SK-N-SH treated with all-trans-retinoic acid at 6 μM for 48 hours (cell line): ENCODE data around the gene SLC13A5.

Experiments
- ATAC-seq: fragments of 200-7000 bp; cut with Tn5 transposase; 3 replicates; pipeline ENCODE4 v1.9.1; 2020; ENCODE audit warnings: mild to moderate bottlenecking, moderate library complexity
- ARNTL ChIP-seq: fragments of 450-650 bp; formaldehyde crosslinking; IDR thresholded peaks from 2 replicates; pipeline ENCODE4 v1.5.0; 2020; ENCODE audit warnings: low read depth, mild to moderate bottlenecking, moderate library complexity, borderline replicate concordance
- BACH2 ChIP-seq: fragments of 250-450 bp; sonication (Bioruptor Pico); IDR thresholded peaks from 2 replicates; pipeline ENCODE4 v1.9.0; 2021; ENCODE audit warnings: mild to moderate bottlenecking, borderline replicate concordance
- CSDC2 ChIP-seq: fragments of 250-450 bp; sonication (Bioruptor Pico); IDR thresholded peaks from 2 replicates; pipeline ENCODE4 v1.5.0; 2020; ENCODE audit warnings: mild to moderate bottlenecking, moderate library complexity
- ESRRG ChIP-seq: fragments of 250-450 bp; sonication (Bioruptor Pico); IDR thresholded peaks from 2 replicates; pipeline ENCODE4 v1.6.1; 2021; ENCODE audit warnings: mild to moderate bottlenecking
- GLIS3 ChIP-seq: fragments of 250-450 bp; sonication (Bioruptor Pico); IDR thresholded peaks from 2 replicates; pipeline ENCODE4 v1.5.0; 2020; ENCODE audit warnings: mild to moderate bottlenecking, moderate library complexity
- ISL1 ChIP-seq: fragments of 250-450 bp; sonication (Bioruptor Pico); IDR thresholded peaks from 2 replicates; pipeline ENCODE4 v2.1.2; 2022; ENCODE audit warnings: mild to moderate bottlenecking, moderate library complexity
- OSR1 ChIP-seq: fragments of 250-450 bp; sonication (Bioruptor Pico); IDR thresholded peaks from 2 replicates; pipeline ENCODE4 v1.8.0; 2022; ENCODE audit warnings: moderate library complexity, mild to moderate bottlenecking, inconsistent platforms
- PPARA ChIP-seq: fragments of 250-450 bp; sonication (Bioruptor Pico); IDR thresholded peaks from 2 replicates; pipeline ENCODE4 v1.5.0; 2020; ENCODE audit warnings: mild to moderate bottlenecking, borderline replicate concordance
- RARB ChIP-seq: fragments of 250-450 bp; sonication (Bioruptor Pico); IDR thresholded peaks from 2 replicates; pipeline ENCODE4 v1.8.0; 2021; ENCODE audit warnings: mild to moderate bottlenecking, moderate library complexity
- SNAI2 ChIP-seq: fragments of 250-450 bp; sonication (Bioruptor Pico); IDR thresholded peaks from 2 replicates; pipeline ENCODE4 v1.5.0; 2020; ENCODE audit warnings: mild to moderate bottlenecking, moderate library complexity
- TOX ChIP-seq: fragments of 250-450 bp; sonication (Bioruptor Pico); IDR thresholded peaks from 2 replicates; pipeline ENCODE4 v1.8.0; 2021; ENCODE audit warnings: mild to moderate bottlenecking, moderate library complexity, borderline replicate concordance
- ZC3H10 ChIP-seq: fragments of 250-450 bp; sonication (Bioruptor Pico); IDR thresholded peaks from 2 replicates; pipeline ENCODE4 v1.5.1; 2021; ENCODE audit warnings: mild to moderate bottlenecking, moderate library complexity
- ZFP3 ChIP-seq: fragments of 250-450 bp; sonication (Bioruptor Pico); IDR thresholded peaks from 2 replicates; pipeline ENCODE4 v1.5.0; 2020; ENCODE audit warnings: mild to moderate bottlenecking, moderate library complexity
- ZNF565 ChIP-seq: fragments of 450-650 bp; formaldehyde crosslinking; conservative IDR thresholded peaks from 2 replicates; pipeline ENCODE4 v1.5.0; 2020; ENCODE audit warnings: low read depth, mild to moderate bottlenecking, moderate library complexity
- ZNF70 ChIP-seq: fragments of 450-650 bp; formaldehyde crosslinking; IDR thresholded peaks from 2 replicates; pipeline ENCODE4 v1.5.0; 2020; ENCODE audit warnings: mild to moderate bottlenecking, moderate library complexity
- ZNF8 ChIP-seq: fragments of 450-650 bp; formaldehyde crosslinking; IDR thresholded peaks from 2 replicates; pipeline ENCODE4 v1.5.0; 2020; ENCODE audit warnings: mild to moderate bottlenecking, moderate library complexity
- TF ChIP-seq, protein P1 (sequence below): fragments of 250-450 bp; sonication (Bioruptor Pico); IDR thresholded peaks from 2 replicates; pipeline ENCODE4 v1.5.0; 2020; ENCODE audit warnings: mild to moderate bottlenecking, moderate library complexity
- TF ChIP-seq, protein P2 (sequence below): fragments of 250-450 bp; sonication (Bioruptor Pico); IDR thresholded peaks from 2 replicates; pipeline ENCODE4 v1.5.1; 2020; ENCODE audit warnings: low read depth, mild to moderate bottlenecking, moderate library complexity
- TF ChIP-seq, protein P3 (sequence below): fragments of 250-450 bp; sonication (Bioruptor Pico); IDR thresholded peaks from 2 replicates; pipeline ENCODE4 v1.8.0; 2020; ENCODE audit warnings: mild to moderate bottlenecking, moderate library complexity, borderline replicate concordance
- TF ChIP-seq, protein P4 (sequence below): fragments of 250-450 bp; sonication (Bioruptor Pico); IDR thresholded peaks from 2 replicates; pipeline ENCODE4 v1.5.1; 2021; ENCODE audit warnings: mild to moderate bottlenecking, moderate library complexity

SLC13A5 gene

DNA sequence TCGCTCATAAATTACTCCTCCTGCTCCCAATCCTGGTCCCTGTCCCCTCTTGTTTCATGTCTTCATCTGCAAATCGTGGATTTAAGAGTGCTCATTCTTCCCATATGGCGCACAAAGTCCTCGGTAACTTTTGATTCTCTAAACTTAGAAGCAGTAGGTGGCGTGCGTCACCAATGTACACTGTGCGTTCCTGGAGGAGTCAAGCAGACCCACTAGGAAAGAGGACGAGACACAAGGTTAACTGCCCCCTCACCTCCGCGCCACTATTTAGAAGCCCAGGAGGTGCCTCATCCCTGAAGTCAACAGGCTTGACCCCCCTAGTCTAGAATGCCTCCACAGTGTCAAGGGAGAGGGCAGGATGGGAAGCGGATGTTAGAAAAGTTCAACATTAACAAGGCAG is 2.9 kb downstream of the SLC13A5 start:
- TF ChIP-seq GLIS3 (CRISPR knock-in tag) (no peak), TOX (CRISPR knock-in tag) (no peak), PPARA (CRISPR knock-in tag) (no peak), BACH2 (CRISPR knock-in tag) (no peak), CSDC2 (no peak), SNAI2 (CRISPR knock-in tag) (no peak), ESRRG (CRISPR knock-in tag) (no peak), ZNF8 (no peak), ARNTL (CRISPR knock-in tag) (no peak)
- TF ChIP-seq, all 23 proteins: peak for 0
- ATAC-seq, result no peak

DNA sequence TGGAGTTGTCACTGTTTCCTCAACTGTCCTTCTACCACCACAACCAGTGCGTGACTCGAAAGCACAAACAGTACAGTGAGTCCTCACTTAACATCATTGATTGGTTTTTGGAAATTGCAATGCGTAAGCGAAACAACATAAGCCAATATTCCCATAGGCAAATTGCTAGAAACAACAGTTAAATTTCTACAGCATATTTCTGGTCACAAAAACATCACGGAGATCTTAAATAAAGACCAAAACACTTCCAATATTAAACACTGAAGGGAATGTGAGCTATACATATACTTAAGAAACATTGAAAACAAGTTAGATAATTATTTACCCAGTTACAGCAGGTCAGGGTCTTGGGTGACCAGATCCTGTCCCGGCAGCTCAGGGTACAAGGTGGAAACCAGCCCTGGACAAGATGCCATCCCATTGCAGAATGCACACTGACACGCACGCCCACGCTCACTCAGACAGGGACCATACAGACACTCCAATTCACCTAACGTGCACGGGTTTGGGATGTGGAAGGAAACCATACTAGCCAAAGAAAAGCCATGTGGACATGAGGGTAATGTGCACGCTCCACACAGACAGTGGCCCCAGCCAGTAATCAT is 4.7 kb downstream of the SLC13A5 start:
- TF ChIP-seq BACH2 (CRISPR knock-in tag) (no peak), ZNF565 (CRISPR knock-in tag) (no peak), ZC3H10 (CRISPR knock-in tag) (no peak), CSDC2 (no peak), ZFP3 (CRISPR knock-in tag) (no peak), RARB (CRISPR knock-in tag) (no peak)
- TF ChIP-seq, protein P1, sequence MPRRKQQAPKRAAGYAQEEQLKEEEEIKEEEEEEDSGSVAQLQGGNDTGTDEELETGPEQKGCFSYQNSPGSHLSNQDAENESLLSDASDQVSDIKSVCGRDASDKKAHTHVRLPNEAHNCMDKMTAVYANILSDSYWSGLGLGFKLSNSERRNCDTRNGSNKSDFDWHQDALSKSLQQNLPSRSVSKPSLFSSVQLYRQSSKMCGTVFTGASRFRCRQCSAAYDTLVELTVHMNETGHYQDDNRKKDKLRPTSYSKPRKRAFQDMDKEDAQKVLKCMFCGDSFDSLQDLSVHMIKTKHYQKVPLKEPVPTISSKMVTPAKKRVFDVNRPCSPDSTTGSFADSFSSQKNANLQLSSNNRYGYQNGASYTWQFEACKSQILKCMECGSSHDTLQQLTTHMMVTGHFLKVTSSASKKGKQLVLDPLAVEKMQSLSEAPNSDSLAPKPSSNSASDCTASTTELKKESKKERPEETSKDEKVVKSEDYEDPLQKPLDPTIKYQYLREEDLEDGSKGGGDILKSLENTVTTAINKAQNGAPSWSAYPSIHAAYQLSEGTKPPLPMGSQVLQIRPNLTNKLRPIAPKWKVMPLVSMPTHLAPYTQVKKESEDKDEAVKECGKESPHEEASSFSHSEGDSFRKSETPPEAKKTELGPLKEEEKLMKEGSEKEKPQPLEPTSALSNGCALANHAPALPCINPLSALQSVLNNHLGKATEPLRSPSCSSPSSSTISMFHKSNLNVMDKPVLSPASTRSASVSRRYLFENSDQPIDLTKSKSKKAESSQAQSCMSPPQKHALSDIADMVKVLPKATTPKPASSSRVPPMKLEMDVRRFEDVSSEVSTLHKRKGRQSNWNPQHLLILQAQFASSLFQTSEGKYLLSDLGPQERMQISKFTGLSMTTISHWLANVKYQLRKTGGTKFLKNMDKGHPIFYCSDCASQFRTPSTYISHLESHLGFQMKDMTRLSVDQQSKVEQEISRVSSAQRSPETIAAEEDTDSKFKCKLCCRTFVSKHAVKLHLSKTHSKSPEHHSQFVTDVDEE (CRISPR knock-in tag), result no peak
- TF ChIP-seq, protein P2, sequence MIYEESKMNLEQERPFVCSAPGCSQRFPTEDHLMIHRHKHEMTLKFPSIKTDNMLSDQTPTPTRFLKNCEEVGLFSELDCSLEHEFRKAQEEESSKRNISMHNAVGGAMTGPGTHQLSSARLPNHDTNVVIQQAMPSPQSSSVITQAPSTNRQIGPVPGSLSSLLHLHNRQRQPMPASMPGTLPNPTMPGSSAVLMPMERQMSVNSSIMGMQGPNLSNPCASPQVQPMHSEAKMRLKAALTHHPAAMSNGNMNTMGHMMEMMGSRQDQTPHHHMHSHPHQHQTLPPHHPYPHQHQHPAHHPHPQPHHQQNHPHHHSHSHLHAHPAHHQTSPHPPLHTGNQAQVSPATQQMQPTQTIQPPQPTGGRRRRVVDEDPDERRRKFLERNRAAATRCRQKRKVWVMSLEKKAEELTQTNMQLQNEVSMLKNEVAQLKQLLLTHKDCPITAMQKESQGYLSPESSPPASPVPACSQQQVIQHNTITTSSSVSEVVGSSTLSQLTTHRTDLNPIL (CRISPR knock-in tag), result no peak
- TF ChIP-seq, protein P3, sequence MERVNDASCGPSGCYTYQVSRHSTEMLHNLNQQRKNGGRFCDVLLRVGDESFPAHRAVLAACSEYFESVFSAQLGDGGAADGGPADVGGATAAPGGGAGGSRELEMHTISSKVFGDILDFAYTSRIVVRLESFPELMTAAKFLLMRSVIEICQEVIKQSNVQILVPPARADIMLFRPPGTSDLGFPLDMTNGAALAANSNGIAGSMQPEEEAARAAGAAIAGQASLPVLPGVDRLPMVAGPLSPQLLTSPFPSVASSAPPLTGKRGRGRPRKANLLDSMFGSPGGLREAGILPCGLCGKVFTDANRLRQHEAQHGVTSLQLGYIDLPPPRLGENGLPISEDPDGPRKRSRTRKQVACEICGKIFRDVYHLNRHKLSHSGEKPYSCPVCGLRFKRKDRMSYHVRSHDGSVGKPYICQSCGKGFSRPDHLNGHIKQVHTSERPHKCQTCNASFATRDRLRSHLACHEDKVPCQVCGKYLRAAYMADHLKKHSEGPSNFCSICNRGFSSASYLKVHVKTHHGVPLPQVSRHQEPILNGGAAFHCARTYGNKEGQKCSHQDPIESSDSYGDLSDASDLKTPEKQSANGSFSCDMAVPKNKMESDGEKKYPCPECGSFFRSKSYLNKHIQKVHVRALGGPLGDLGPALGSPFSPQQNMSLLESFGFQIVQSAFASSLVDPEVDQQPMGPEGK, result no peak
- TF ChIP-seq, protein P4, sequence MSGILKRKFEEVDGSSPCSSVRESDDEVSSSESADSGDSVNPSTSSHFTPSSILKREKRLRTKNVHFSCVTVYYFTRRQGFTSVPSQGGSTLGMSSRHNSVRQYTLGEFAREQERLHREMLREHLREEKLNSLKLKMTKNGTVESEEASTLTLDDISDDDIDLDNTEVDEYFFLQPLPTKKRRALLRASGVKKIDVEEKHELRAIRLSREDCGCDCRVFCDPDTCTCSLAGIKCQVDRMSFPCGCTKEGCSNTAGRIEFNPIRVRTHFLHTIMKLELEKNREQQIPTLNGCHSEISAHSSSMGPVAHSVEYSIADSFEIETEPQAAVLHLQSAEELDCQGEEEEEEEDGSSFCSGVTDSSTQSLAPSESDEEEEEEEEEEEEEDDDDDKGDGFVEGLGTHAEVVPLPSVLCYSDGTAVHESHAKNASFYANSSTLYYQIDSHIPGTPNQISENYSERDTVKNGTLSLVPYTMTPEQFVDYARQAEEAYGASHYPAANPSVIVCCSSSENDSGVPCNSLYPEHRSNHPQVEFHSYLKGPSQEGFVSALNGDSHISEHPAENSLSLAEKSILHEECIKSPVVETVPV (CRISPR knock-in tag), result no peak

DNA sequence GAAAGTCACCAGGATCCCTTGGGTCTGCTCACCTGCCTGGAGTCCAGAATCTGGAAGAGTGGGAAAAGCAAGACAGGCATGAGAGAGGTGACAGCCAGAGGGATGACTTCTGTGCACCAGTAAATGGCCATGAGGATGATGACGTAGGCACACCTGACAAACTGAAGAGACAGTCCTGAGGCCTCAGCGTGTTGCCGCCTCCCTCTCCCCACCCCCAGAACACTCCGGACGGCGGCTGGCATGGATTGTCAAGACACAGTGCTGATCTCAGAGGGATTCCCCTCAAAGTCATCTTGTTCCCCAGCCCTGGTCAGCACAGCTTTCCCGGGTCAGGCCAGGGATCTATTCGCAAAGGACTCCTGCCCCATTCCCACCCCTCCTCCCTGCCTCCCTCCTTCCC is 6.2 kb downstream of the SLC13A5 start:
- TF ChIP-seq ZNF8 (no peak), ZC3H10 (CRISPR knock-in tag) (no peak), SNAI2 (CRISPR knock-in tag) (no peak), ZNF70 (no peak), TOX (CRISPR knock-in tag) (no peak), ISL1 (CRISPR knock-in tag) (no peak)
- TF ChIP-seq, protein P2 (CRISPR knock-in tag), result no peak
- ATAC-seq, result no peak

More for the DNA sequence above, 4.7 kb downstream of the SLC13A5 start:
- no peak for ATAC-seq

DNA sequence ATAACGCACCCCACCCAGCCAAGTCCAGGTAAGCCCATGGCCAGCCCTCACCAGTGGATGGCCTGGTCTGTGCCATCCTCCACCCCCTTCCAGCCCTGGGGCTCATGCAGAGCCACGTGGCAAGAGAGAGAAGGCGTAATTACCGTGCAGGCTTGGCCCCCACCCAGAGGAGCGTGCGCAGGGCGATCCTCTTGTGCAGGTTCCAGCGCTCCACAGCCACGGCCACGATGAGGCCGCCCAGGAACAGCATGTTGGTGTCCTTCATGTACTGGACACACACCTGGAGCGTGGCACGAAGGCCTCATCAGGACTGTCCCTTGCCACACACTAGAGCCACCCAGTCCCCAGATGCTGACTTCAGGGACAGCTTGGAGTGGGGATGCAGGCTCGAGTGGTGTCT is 6.7 kb downstream of the SLC13A5 start:
- ATAC-seq, result no peak
- TF ChIP-seq OSR1 (CRISPR knock-in tag) (no peak), ZNF565 (CRISPR knock-in tag) (no peak), ISL1 (CRISPR knock-in tag) (no peak), PPARA (CRISPR knock-in tag) (no peak), BACH2 (CRISPR knock-in tag) (no peak), GLIS3 (CRISPR knock-in tag) (no peak)
- TF ChIP-seq, protein P2 (CRISPR knock-in tag), result no peak
- TF ChIP-seq, protein P3, result no peak
- TF ChIP-seq, all 23 proteins: peak for 0
